ENCODE data around the gene ELOVL3. TPM values are rescaled to one million over a fixed set of nuclear protein-coding genes. Genes with fewer than 3 reads are reported as not detected.

ELOVL3 gene
- total RNA-seq, 6 experiments from 2014 or later = not detected

DNA sequence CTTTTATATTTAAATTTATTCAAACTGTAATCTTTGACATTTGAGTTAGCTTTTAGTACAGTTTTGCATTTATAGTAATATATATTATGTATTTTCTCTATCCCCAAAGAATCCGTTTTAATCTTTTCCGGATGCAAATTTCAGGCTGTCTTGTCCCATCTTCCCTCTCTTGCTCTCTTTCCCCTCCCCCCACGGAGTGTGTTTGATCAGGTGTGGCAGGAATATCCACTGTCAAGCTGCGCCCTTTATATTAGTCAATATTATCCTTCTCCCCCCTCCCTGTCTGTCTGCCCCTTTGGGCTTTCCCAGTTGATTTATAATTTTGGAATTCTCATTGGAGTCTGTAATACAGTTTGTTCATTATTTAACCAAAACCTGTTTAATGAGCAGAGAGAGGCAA, 38.3 kb downstream of the ELOVL3 start:
- peaks cover 0 to 18% (median 5%) of the 10 kb centered on the region in 4 donors for H3K4me1 ChIP-seq
- H3K36me3 ChIP-seq = peaks cover 0 to 30% (median 14%) of the 10 kb centered on the region in 4 donors
- TF ChIP-seq, protein P1, sequence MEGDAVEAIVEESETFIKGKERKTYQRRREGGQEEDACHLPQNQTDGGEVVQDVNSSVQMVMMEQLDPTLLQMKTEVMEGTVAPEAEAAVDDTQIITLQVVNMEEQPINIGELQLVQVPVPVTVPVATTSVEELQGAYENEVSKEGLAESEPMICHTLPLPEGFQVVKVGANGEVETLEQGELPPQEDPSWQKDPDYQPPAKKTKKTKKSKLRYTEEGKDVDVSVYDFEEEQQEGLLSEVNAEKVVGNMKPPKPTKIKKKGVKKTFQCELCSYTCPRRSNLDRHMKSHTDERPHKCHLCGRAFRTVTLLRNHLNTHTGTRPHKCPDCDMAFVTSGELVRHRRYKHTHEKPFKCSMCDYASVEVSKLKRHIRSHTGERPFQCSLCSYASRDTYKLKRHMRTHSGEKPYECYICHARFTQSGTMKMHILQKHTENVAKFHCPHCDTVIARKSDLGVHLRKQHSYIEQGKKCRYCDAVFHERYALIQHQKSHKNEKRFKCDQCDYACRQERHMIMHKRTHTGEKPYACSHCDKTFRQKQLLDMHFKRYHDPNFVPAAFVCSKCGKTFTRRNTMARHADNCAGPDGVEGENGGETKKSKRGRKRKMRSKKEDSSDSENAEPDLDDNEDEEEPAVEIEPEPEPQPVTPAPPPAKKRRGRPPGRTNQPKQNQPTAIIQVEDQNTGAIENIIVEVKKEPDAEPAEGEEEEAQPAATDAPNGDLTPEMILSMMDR (IDR thresholded peaks at IDR 0.05) = no peak
- no peak for TF ChIP-seq POLR2A (IDR thresholded peaks at IDR 0.05)
- DNase-seq = no peak
- no peaks in the 10 kb centered on the region for H3K9me3 ChIP-seq
- intact Hi-C loops (cut with DNase I) = no loop called here
- WGBS (ENCODE audit: insufficient coverage, low coverage, low lambda C conversion rate, missing lambda C conversion rate) = 81% methylated on average over 4 of the region's 4 CpGs
- H3K27me3 ChIP-seq = no peaks in the 10 kb centered on the region
- no peak for ATAC-seq
- H3K4me3 ChIP-seq = no peak overlapping the region
- H3K27ac ChIP-seq = no peak overlapping the region

DNA sequence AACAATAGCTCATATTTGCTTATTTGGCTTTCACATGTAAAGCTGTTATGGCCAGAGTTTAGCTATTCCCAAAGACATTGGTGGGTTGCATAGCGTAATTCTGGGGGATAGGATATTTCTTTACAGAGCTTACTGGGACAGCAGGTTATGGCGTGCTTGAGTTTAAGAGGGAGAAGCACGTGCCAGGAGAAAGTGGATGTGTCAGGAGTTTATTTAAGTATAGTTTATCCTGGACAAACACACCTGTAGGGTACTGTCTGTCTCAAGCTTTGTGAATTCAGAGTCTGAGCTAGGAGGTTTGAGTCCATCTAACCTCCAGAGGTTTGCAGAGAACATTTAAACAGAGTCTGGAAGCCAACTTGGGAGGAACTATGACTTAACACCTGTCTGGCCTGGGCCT, 40.6 kb downstream of the ELOVL3 start:
- Histone ChIP-seq H3K36me3 (peaks cover 0 to 11% (median 4%) of the 10 kb centered on the region in 4 donors), H3K27me3 (no peaks in the 10 kb centered on the region), H3K9me3 (no peaks in the 10 kb centered on the region), H3K27ac (no peak overlapping the region), H3K4me1 (peaks cover 0 to 17% (median 5%) of the 10 kb centered on the region in 4 donors), H3K4me3 (no peak overlapping the region)
- 91% methylated on average over 3 of the region's 3 CpGs for WGBS (ENCODE audit: insufficient coverage, low coverage, low lambda C conversion rate, missing lambda C conversion rate)
- DNase-seq (no peak), ATAC-seq (no peak)
- TF ChIP-seq, protein P1 (IDR thresholded peaks at IDR 0.05) = no peak
- no peak for TF ChIP-seq POLR2A (IDR thresholded peaks at IDR 0.05)
- intact Hi-C loops (cut with DNase I) = no loop called here

DNA sequence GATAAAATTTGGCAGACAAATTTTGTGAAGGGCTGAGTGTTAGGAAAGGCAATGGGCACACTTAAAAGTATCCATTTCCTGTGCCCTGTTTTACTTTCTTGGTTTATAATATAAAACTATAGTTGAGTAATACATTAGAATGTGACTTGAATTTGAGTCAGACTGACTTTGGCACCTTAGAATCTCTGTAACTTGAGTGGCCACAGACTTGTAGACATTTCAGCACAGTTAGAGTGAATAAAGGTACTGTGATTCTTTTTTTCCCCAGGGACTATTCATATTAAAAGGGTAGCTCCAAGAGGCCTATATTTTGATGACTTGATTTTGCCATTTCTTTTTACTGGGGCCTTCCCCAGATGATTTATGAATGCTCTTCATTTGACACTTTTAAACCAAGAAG, 41.6 kb downstream of the ELOVL3 start:
- Histone ChIP-seq H3K9me3 (no peaks in the 10 kb centered on the region), H3K36me3 (peaks cover 0 to 7% (median under 1%) of the 10 kb centered on the region in 4 donors), H3K4me1 (peaks cover 0 to 6% (median under 1%) of the 10 kb centered on the region in 4 donors), H3K27ac (no peak overlapping the region), H3K27me3 (no peaks in the 10 kb centered on the region), H3K4me3 (no peak overlapping the region)
- no peak for DNase-seq
- intact Hi-C loops (cut with DNase I) = no loop called here
- TF ChIP-seq, protein P1 (IDR thresholded peaks at IDR 0.05) = no peak
- TF ChIP-seq POLR2A (IDR thresholded peaks at IDR 0.05) = no peak
- no peak for ATAC-seq

DNA sequence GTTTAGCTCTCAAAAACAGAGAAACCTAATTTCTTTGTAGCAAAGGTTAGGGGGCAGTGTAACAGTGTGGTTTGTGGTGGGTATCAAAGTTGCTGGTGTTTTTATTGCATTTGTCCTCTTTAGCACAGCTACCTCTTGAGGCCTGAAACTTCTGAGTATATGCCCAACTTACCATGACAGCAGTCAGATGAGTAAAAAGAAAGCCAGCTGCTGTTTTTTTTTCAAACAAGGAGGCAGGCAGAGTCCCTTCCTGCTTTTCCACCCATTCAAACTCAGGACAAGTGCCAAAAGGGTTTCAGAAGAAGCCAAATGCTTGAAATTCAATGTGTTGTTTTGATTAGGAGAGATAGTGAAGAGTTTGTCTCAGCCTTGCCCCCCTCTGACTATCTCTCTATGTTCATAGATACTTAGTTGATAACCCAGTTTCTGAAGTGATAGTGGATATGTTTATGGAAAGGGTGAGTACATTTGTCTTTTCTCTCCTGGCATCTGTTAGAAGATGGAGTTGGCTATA, 42.3 kb downstream of the ELOVL3 start:
- TF ChIP-seq POLR2A (IDR thresholded peaks at IDR 0.05) = no peak
- TF ChIP-seq, protein P1 (IDR thresholded peaks at IDR 0.05) = no peak
- H3K27me3 ChIP-seq = no peaks in the 10 kb centered on the region
- DNase-seq (no peak), ATAC-seq (no peak)
- H3K9me3 ChIP-seq = no peaks in the 10 kb centered on the region
- H3K36me3 ChIP-seq = peaks cover 0 to 2% (median 0%) of the 10 kb centered on the region in 4 donors
- H3K27ac ChIP-seq = no peak overlapping the region
- no peak overlapping the region for H3K4me3 ChIP-seq
- intact Hi-C loops (cut with DNase I) = no loop called here
- no peaks in the 10 kb centered on the region for H3K4me1 ChIP-seq

DNA sequence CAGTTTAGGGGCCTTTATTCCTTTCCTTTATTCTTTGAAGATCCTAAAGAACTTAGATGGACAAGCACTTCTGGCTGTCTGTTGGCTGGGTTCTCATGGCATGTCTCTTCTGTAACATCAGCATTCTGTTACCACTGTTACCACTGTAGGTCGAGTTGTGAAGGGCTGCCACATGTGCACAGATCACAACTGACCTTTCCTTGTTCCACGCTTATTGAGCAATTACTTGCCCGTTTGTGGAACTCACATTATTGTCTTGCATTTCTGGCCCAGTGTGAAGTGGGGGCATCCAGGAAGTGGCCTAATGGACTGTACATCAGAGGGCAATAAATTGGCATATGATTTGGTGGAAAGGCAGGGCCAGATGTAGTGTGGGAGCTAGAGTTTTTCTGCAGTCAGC, 42.9 kb downstream of the ELOVL3 start:
- ATAC-seq (peak; percentile 45 to 84 (median 61)), DNase-seq (no peak)
- Histone ChIP-seq H3K27ac (no peak overlapping the region), H3K27me3 (no peaks in the 10 kb centered on the region), H3K36me3 (no peaks in the 10 kb centered on the region), H3K4me3 (no peak overlapping the region), H3K4me1 (no peaks in the 10 kb centered on the region), H3K9me3 (no peaks in the 10 kb centered on the region)
- TF ChIP-seq POLR2A (IDR thresholded peaks at IDR 0.05) = no peak
- TF ChIP-seq, protein P1 (IDR thresholded peaks at IDR 0.05) = no peak
- intact Hi-C loops (cut with DNase I) = no loop called here
- WGBS (ENCODE audit: insufficient coverage, low coverage, low lambda C conversion rate, missing lambda C conversion rate) = 10% methylated on average over 3 of the region's 3 CpGs
